Measurements from ENCODE around the gene ZBTB26.
"Not testable (repeated sequence)": the region's sequence is repeated elsewhere in the genome, so short reads cannot be mapped to it uniquely, and the experiment has no call there.

The ZBTB26 gene

DNA sequence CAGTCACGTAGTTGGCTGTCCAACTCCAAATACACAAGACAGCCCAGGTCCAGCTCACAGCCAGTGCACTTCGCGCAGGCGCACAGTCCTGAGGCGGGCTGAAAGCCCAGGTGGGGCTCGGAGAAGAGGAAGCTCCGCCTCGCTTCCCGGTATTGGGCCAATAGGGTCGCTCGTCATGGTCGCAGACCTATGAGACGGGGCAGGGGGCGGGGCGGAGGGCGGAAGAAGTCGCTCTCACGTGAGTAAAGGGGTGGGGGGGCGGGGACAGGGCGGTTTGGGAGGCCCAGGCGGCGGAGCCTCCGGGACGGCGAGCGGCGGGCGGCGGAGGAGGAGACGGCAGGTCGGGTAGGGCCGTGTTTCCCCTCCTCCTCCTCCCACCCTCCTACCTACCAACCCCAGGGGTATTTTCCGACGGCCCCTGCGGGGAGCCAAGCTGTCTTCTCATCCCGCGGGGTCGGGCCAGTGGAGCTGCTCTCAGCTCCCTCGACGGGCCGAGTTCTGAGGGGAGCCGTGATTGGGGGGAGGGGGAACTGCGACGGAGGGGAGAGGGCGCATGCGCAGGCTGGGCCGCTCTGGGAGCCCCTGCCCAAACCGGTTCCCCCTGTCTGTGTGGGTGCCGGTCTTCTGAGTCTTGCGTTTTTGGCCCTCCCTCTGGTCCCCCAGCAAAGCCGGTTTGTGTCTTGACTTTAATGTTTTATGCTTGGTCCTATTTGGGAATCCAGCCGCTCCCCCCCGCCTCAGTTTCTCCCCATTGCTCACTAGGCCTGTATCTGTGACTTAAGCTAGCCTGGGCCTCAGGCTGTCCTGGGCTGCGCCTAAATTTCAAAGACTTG lies 9.7 kb upstream of the ZBTB26 start, which contains the start of gene RABGAP1:
Gene RABGAP1, plus strand, starts transcription at position 272 of the 833 bp plus-strand sequence. CDS start 16,040 bp downstream, outside the sequence.
- peaks cover 32% of the 10 kb centered on the region for H3K4me1 Mint-ChIP-seq (ENCODE audit: low read depth)
- H3K4me3 Mint-ChIP-seq: peak within 1 kb of the TSS; percentile 98
- no peaks in the 10 kb centered on the region for H3K27me3 Mint-ChIP-seq (ENCODE audit: low read depth)
- H3K9me3 Mint-ChIP-seq: no peaks in the 10 kb centered on the region
- peak within 1 kb of the TSS; percentile 96 for H3K27ac Mint-ChIP-seq
- H3K36me3 Mint-ChIP-seq (ENCODE audit: low read depth): peaks cover 15% of the 10 kb centered on the region

DNA sequence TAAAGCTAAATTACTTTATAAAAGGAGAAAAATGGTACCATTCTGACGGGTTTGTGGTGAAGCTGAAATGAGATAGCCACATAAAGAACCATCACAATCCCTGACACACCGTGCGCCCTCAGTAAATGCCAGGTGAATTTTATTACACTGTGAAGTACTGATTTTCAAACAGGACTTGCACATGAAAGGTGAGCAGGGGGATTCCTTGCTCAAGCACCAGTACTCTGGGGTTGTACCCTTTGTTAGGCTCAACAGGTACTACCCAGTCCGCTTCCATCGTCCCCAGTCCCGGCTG lies 9.1 kb upstream of the ZBTB26 start:
- Mint-ChIP-seq H3K27me3 (ENCODE audit: low read depth) (no peaks in the 10 kb centered on the region), H3K4me3 (peak overlapping the region; percentile 98), H3K9me3 (no peaks in the 10 kb centered on the region), H3K27ac (peak overlapping the region; percentile 83), H3K4me1 (ENCODE audit: low read depth) (peaks cover 26% of the 10 kb centered on the region), H3K36me3 (ENCODE audit: low read depth) (peaks cover 13% of the 10 kb centered on the region)

DNA sequence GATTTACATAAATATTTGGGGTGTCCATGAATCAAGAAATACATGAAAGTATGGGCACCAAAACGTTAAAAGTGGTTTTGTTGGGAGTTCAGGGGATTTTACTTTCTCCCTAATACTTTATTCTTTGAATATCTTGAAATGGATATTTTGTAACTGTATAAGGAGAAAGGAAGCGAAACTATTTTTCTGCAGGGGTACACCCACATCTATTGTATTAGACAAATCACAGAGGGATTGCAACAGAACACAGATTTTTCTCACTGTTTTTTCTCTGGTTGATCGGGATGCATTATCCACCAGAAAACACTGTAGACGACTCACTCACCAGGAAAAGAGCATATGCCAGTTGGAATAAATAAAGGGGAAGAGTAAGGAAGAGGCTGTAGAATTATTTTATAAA lies 8.3 kb upstream of the ZBTB26 start:
- H3K4me1 Mint-ChIP-seq (ENCODE audit: low read depth): peaks cover 26% of the 10 kb centered on the region
- H3K4me3 Mint-ChIP-seq: no peak overlapping the region
- no peaks in the 10 kb centered on the region for H3K27me3 Mint-ChIP-seq (ENCODE audit: low read depth)
- peaks cover 15% of the 10 kb centered on the region for H3K36me3 Mint-ChIP-seq (ENCODE audit: low read depth)
- H3K27ac Mint-ChIP-seq: peak overlapping the region; percentile 43
- H3K9me3 Mint-ChIP-seq: no peaks in the 10 kb centered on the region

DNA sequence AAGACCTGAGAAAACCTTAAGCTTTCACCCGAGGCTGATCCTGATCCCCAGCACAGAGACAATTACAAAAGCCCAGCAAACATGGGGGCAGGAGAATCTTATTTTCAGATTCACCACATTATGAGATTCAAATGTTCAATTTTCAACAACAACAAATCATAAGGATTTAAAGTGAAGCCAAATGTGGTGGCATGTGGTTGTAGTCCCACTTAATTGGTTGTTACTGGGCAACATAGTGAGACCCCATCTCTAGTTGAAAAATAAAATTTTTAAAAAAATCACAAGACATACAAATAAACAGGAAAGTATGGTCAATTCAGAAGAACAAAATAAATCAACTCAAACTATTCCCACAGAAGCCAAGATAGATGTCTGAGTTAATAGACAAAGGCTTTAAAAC lies 5.6 kb upstream of the ZBTB26 start:
- Mint-ChIP-seq H3K36me3 (ENCODE audit: low read depth) (peaks cover 15% of the 10 kb centered on the region), H3K4me1 (ENCODE audit: low read depth) (peaks cover 30% of the 10 kb centered on the region)

DNA sequence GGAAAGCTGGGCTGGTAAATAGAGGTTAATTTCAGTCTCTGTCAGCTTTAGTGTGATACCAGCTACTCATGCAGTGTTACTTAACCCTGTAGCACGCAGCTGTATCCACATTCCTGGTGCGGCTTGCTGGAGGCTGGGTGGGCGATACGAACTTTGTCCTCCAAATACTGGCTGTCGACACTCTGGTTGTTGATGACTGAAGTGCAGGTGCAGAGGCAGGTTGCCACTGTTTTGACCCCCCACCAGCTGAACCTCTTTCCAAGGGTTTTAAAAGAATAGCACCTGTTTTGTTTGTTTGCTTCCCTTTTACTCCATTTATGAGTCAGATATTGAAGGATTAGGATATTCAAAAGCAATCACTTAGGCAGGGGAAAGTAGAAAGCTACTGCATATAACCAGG lies 5.2 kb upstream of the ZBTB26 start:
- Mint-ChIP-seq H3K27me3 (ENCODE audit: low read depth) (no peaks in the 10 kb centered on the region), H3K4me3 (no peak overlapping the region), H3K4me1 (ENCODE audit: low read depth) (peaks cover 26% of the 10 kb centered on the region), H3K27ac (no peak overlapping the region), H3K36me3 (ENCODE audit: low read depth) (peaks cover 15% of the 10 kb centered on the region), H3K9me3 (no peaks in the 10 kb centered on the region)

More for the DNA sequence above, 5.6 kb upstream of the ZBTB26 start:
- no peak overlapping the region for H3K4me3 Mint-ChIP-seq
- no peak overlapping the region for H3K27ac Mint-ChIP-seq
- no peaks in the 10 kb centered on the region for H3K27me3 Mint-ChIP-seq (ENCODE audit: low read depth)
- no peaks in the 10 kb centered on the region for H3K9me3 Mint-ChIP-seq

DNA sequence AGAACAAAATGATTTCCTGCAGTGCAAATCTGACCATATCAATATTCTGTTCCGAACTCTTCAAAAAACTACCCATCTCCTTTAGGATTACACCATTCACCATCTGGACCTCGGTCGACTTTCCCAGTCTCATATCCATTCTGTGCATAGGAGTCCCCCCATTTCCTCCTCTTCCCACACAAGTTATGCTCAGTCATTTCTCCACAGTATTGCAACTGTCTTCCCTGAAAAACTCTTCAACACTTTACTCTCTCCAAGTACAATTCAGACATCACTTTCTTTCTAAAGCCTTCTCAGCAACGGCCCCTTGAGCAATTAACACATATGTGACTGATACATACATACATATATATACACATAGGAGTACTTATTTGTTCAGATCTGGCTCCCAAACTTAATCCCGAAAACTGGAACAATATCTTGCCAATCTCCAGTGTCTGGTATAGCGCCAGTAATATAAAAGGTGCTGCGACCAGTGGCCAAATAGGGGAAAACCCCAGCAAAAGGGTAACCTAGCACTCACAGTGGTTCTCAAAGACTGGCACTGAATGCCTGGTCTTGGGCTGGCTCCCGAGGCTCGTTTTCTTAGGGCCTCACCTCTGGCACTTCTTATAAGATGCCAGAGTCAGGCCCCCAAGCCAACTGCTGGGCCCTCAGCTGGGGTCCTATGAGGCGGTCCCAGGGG lies 629 bp downstream of the ZBTB26 start:
- Mint-ChIP-seq H3K36me3 (ENCODE audit: low read depth) (peaks cover 7% of the 10 kb centered on the region), H3K9me3 (no peaks in the 10 kb centered on the region), H3K27ac (no peak overlapping the region), H3K4me3 (no peak overlapping the region), H3K27me3 (ENCODE audit: low read depth) (no peaks in the 10 kb centered on the region), H3K4me1 (ENCODE audit: low read depth) (peaks cover 12% of the 10 kb centered on the region)

DNA sequence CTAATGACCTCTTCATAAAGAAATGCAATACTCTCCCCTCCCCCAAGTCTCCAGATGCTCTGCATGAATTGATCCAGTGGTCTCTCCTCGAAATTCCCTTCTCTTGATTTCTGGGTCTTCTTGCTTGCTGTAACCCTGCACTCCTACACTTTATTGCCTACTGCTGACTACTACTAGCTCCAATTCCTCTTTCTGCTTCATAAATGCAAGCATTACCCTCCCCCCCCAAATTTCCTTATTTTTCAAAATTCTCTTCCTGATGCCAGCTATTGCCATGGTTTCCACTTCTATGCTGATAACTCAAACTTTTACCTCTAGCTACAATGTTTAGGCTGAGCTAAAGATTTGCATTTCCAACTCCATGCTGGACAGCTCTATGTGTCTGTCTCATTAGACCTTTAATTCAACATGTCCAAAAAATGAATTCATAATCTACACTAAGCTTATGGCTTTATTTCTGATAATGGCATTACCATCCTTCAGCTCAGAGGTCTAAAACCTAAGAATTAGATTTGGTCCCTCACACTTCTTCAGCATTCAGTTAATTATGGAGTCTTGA lies 1.4 kb downstream of the ZBTB26 start:
- no peaks in the 10 kb centered on the region for H3K27me3 Mint-ChIP-seq (ENCODE audit: low read depth)
- no peak overlapping the region for H3K4me3 Mint-ChIP-seq
- H3K27ac Mint-ChIP-seq: no peak overlapping the region
- peaks cover 9% of the 10 kb centered on the region for H3K4me1 Mint-ChIP-seq (ENCODE audit: low read depth)
- peaks cover 4% of the 10 kb centered on the region for H3K36me3 Mint-ChIP-seq (ENCODE audit: low read depth)
- no peaks in the 10 kb centered on the region for H3K9me3 Mint-ChIP-seq

DNA sequence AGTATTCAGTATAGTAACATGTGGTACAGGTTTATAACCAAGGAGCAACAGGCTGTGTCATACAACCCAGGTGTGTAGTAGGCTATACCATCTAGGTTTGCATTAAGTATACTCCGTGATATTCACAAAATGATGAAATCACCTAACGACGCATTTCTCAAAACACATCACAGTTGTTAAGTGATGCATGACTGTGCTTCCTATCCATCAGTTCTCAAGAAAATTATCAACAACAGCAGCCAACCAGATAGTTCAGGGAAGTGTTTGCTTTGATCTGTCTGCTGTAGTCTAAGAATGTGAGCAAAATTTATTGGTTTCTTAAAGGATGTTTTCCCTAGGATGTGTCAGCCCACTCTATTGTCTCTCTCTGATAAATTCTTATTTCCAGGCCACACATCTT lies 7.4 kb downstream of the ZBTB26 start:
- Mint-ChIP-seq H3K4me1 (ENCODE audit: low read depth) (peaks cover 6% of the 10 kb centered on the region), H3K9me3 (no peaks in the 10 kb centered on the region), H3K36me3 (ENCODE audit: low read depth) (peaks cover 9% of the 10 kb centered on the region), H3K4me3 (no peak overlapping the region), H3K27ac (no peak overlapping the region), H3K27me3 (ENCODE audit: low read depth) (no peaks in the 10 kb centered on the region)

DNA sequence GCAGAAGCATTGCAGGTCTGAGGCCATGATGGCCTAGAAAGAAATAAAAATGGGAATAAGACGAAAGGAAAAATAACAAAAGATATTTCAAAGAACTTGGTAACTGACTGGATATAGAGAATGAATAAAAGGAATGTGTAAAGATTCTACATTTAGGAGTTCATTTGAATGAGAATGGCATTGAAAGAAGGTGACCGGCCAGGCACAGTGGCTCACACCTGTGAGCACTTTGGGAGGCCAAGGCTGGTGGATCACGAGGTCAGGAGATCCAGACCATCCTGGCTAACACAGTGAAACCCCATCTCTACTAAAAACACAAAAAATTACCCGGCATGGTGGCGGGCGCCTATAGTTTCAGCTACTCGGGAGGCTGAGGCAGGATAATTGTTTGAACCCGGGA lies 8.6 kb downstream of the ZBTB26 start:
- H3K36me3 Mint-ChIP-seq (ENCODE audit: low read depth): peaks cover 11% of the 10 kb centered on the region

DNA sequence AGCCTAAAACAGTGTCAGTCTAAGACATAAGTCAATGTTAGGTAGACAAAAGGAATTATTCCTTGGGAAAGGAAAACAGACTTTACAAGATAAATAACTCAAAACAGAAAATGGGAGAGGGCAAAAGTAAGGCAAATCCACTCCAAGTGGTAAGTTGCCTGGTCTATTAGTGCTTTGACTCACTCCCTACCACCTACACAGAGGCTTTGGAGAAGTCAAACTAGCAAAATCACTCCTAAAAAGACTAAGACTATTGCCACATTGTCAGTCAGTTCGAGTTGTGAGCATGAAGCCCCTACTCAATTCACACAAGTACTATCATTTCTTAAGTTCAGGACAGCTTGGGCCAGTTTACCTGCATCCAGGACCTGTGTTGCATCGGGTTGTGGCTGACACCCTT lies 13.0 kb downstream of the ZBTB26 start:
- Mint-ChIP-seq H3K4me1 (ENCODE audit: low read depth) (peaks cover 2% of the 10 kb centered on the region), H3K27me3 (ENCODE audit: low read depth) (no peaks in the 10 kb centered on the region), H3K36me3 (ENCODE audit: low read depth) (peaks cover 10% of the 10 kb centered on the region)

More for the DNA sequence above, 8.6 kb downstream of the ZBTB26 start:
- Mint-ChIP-seq H3K27ac (no peak overlapping the region), H3K4me1 (ENCODE audit: low read depth) (peaks cover 6% of the 10 kb centered on the region), H3K4me3 (no peak overlapping the region), H3K27me3 (ENCODE audit: low read depth) (no peaks in the 10 kb centered on the region), H3K9me3 (no peaks in the 10 kb centered on the region)

DNA sequence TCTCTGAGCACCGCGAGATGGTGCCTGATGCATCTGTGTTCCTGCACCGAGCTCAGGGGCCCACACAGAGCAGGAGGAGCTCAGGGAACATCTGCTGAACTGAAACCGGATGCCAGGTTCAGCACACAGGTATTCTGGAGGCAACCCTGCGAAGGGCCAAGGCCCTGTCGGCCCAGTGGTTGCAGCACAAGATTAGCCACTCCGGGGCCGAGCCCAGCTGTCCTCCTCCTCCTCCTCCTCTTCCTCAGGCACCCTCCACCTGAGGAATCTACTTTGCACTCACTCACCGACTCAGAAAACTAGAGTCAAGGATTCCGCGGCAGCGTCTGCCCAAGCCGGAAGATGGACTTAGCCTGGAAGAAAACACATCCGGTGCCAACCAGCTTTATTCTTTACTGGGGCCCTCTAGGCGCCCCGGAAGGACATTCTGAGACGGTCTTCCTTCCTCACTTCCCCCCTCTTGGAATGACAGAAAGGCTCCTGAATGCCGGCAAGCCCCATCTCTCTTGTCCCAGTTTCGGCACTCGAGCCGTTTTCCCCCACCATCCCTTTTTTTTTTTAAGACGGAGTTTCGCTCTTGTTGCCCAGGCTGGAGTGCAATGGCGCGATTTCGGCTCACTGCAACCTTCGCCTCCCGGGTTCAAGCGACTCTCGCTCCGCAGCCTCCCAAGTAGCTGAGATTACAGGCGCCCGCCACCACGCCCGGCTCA lies 18.2 kb downstream of the ZBTB26 start, which contains the start of gene ZBTB6:
Gene ZBTB6, minus strand, starts transcription at position 360 of the 710 bp plus-strand sequence. CDS start 1,251 bp downstream, outside the sequence.
- no peaks in the 10 kb centered on the region for H3K9me3 Mint-ChIP-seq
- H3K27me3 Mint-ChIP-seq (ENCODE audit: low read depth): no peaks in the 10 kb centered on the region
- H3K4me1 Mint-ChIP-seq (ENCODE audit: low read depth): peaks cover 23% of the 10 kb centered on the region
- peak within 1 kb of the TSS; percentile 97 for H3K4me3 Mint-ChIP-seq
- H3K27ac Mint-ChIP-seq: peak within 1 kb of the TSS; percentile 97
- peaks cover 37% of the 10 kb centered on the region for H3K36me3 Mint-ChIP-seq (ENCODE audit: low read depth)

More for the DNA sequence above, 13.0 kb downstream of the ZBTB26 start:
- H3K27ac Mint-ChIP-seq: no peak overlapping the region
- H3K9me3 Mint-ChIP-seq: no peaks in the 10 kb centered on the region
- no peak overlapping the region for H3K4me3 Mint-ChIP-seq

DNA sequence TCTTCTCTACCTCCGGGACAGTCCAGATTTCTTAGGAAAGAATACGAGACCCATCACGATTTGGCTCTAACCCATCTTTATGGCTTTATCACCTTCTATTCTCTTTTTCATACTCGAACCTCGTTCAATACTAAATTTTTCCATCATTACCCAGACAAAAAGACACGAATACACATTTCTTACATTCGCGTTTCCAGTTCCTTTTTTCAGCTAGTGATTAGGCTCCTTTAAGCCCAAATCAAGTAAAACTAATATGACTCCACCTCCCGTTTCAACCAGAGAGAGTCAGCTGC lies 18.7 kb downstream of the ZBTB26 start:
- Mint-ChIP-seq H3K4me3 (peak overlapping the region; percentile 97), H3K4me1 (ENCODE audit: low read depth) (peaks cover 23% of the 10 kb centered on the region), H3K27ac (peak overlapping the region; percentile 97), H3K36me3 (ENCODE audit: low read depth) (peaks cover 37% of the 10 kb centered on the region), H3K9me3 (no peaks in the 10 kb centered on the region), H3K27me3 (ENCODE audit: low read depth) (no peaks in the 10 kb centered on the region)

DNA sequence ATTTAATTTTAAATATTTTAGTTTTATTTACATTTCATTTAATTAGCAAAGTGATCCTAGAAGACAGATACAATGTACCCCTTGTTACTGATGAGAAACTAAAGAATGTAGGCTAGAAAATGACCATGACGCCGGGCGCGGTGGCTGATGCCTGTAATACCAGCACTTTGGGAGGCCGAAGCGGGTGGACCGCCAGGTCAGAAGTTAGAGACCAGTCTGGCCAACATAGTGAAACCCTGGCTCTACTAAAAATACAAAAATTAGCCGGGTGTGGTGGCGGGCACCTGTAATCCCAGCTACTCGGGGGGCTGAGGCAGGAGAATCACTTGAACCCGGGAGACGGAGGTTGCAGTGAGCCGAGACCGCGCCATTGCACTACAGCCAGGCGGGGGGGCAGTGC lies 25.2 kb downstream of the ZBTB26 start:
- Mint-ChIP-seq H3K4me1 (ENCODE audit: low read depth) (peaks cover 21% of the 10 kb centered on the region), H3K36me3 (ENCODE audit: low read depth) (peaks cover 20% of the 10 kb centered on the region)

DNA sequence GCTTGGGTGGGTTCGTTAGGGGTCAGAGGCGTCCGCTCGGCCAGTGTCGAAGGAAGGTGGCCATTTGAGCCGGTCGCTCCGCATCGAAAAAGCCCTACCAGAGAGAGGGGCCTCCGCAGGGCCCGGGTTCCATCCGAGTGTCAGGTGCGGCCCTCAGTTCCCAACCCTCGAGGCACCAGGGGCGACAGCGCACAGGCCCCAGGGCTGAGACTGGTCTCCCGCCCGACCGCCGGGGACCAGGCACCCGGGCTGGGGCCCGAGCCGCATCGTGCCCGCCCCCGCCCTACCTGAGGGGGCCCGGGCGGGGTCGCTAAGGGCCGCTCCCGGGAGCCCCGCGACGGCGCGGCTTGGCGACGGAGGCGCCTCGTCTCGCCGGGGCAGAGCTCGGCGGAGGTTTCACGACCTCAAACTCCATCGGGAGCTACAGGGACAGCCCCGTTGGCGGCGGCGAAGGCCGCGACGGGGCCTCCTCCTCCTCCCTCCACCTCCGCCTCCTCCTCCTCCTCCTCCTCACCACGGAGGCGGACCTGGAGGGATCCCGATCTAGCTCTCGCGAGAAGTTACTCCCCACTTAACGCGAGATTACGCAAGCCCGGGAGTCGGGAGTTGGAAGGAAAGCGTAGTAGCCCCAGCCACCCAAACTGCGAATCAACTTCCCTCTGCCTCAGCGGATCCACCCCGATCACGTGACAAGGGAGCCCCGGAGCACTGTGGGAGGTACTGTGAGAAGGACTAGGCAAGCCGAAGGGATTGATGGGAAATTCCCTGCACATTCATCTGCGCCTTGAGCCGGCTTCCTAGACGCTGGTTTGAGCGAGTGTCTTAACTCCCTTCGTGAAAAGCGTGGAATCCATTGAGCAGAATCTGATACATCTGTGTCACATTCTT lies 26.2 kb downstream of the ZBTB26 start, which contains the start of gene RC3H2:
Gene RC3H2, minus strand, starts transcription at position 537 of the 888 bp plus-strand sequence. CDS start 7,850 bp downstream, outside the sequence.
- peaks cover 18% of the 10 kb centered on the region for H3K4me1 Mint-ChIP-seq (ENCODE audit: low read depth)
- H3K27ac Mint-ChIP-seq: peak within 1 kb of the TSS; percentile 92
- H3K36me3 Mint-ChIP-seq (ENCODE audit: low read depth): peaks cover 13% of the 10 kb centered on the region
- no peaks in the 10 kb centered on the region for H3K9me3 Mint-ChIP-seq
- peak within 1 kb of the TSS; percentile 94 for H3K4me3 Mint-ChIP-seq
- no peaks in the 10 kb centered on the region for H3K27me3 Mint-ChIP-seq (ENCODE audit: low read depth)

More for the DNA sequence above, 25.2 kb downstream of the ZBTB26 start:
- not testable (repeated sequence) for H3K27ac Mint-ChIP-seq; H3K4me3 Mint-ChIP-seq; H3K9me3 Mint-ChIP-seq; H3K27me3 Mint-ChIP-seq (ENCODE audit: low read depth)

All from T-helper 1 cell treated with Interleukin-12 subunit alpha and Interleukin-12 subunit beta and Interleukin-4 antibody, amounts not matched to agents 30 μg/mL and 1 μg/mL, for 36 hours (primary cell).